WTC11 (cell line): ENCODE data around the gene HS6ST1. TPM values are rescaled to one million over a fixed set of nuclear protein-coding genes. Genes with fewer than 3 reads are reported as not detected.

Experiments used
- ATAC-seq: fragments of 200-7000 bp; cut with Tn5 transposase; 2 replicates; pipeline ENCODE4 v1.10.0; 2021; ENCODE audit warnings: mild to moderate bottlenecking, moderate library complexity
- CTCF ChIA-PET: fragments of 300-600 bp; sonication (Branson Sonifier 250); formaldehyde crosslinking; loops from one replicate; lab custom pipeline; 2021; ENCODE audit warnings: antibody characterized with exemption; lab: Charles Lee
- POLR2A ChIA-PET: fragments of 350-600 bp; sonication (Branson Sonifier 250); formaldehyde crosslinking; loops from one replicate; lab custom pipeline; 2021; ENCODE audit warnings: antibody characterized with exemption; lab: Charles Lee
- DNase-seq: peaks from one replicate; pipeline ENCODE4 v3.0.0; 2021; ENCODE audit warnings: low spot score
- H3K27ac Mint-ChIP-seq: 2 replicates; pipeline ENCODE4 v1.8.0; 2021; ENCODE audit warnings: mixed read lengths
- H3K27me3 Mint-ChIP-seq: 2 replicates; pipeline ENCODE4 v1.8.0; 2021; ENCODE audit warnings: low read depth, mild to moderate bottlenecking, moderate library complexity, mixed read lengths
- H3K36me3 Mint-ChIP-seq: 2 replicates; pipeline ENCODE4 v1.8.0; 2021; ENCODE audit warnings: mixed read lengths
- H3K4me1 Mint-ChIP-seq: 2 replicates; pipeline ENCODE4 v1.8.0; 2022; ENCODE audit warnings: mixed read lengths
- H3K4me3 Mint-ChIP-seq: 2 replicates; pipeline ENCODE4 v1.8.0; 2021; ENCODE audit warnings: mild to moderate bottlenecking, moderate library complexity, mixed read lengths
- H3K9me3 Mint-ChIP-seq: 2 replicates; pipeline ENCODE4 v1.8.0; 2021; ENCODE audit warnings: mixed read lengths
- ATF3 ChIP-seq: sonication (generic); formaldehyde crosslinking; conservative IDR thresholded peaks from 2 replicates; pipeline ENCODE4 v1.8.1; 2022; ENCODE audit warnings: mild to moderate bottlenecking, missing genetic modification reagents
- CREB1 ChIP-seq: sonication (generic); formaldehyde crosslinking; IDR thresholded peaks from 2 replicates; pipeline ENCODE4 v1.8.0; 2023; ENCODE audit warnings: mild to moderate bottlenecking, missing genetic modification reagents
- CREM ChIP-seq: sonication (generic); formaldehyde crosslinking; IDR thresholded peaks from 2 replicates; pipeline ENCODE4 v1.8.1; 2022; ENCODE audit warnings: mild to moderate bottlenecking, missing genetic modification reagents, moderate library complexity
- E2F4 ChIP-seq: sonication (generic); formaldehyde crosslinking; IDR thresholded peaks from 2 replicates; pipeline ENCODE4 v1.8.1; 2022; ENCODE audit warnings: low read depth, mild to moderate bottlenecking, moderate library complexity, missing genetic modification reagents, borderline replicate concordance
- ELF4 ChIP-seq: sonication (generic); formaldehyde crosslinking; IDR thresholded peaks from 2 replicates; pipeline ENCODE4 v1.8.1; 2022; ENCODE audit warnings: low read depth, mild to moderate bottlenecking, moderate library complexity, missing genetic modification reagents
- FOXP1 ChIP-seq: sonication (generic); formaldehyde crosslinking; IDR thresholded peaks from 2 replicates; pipeline ENCODE4 v1.8.0; 2022; ENCODE audit warnings: missing genetic modification reagents, mild to moderate bottlenecking, moderate library complexity, borderline replicate concordance
- KAT7 ChIP-seq: sonication (generic); formaldehyde crosslinking; IDR thresholded peaks from 2 replicates; pipeline ENCODE4 v1.8.1; 2023; ENCODE audit warnings: missing genetic modification reagents, mild to moderate bottlenecking, borderline replicate concordance
- NFE2L1 ChIP-seq: sonication (generic); formaldehyde crosslinking; IDR thresholded peaks from 2 replicates; pipeline ENCODE4 v1.8.1; 2023; ENCODE audit warnings: missing genetic modification reagents
- NFYB ChIP-seq: sonication (generic); formaldehyde crosslinking; conservative IDR thresholded peaks from 2 replicates; pipeline ENCODE4 v1.8.0; 2022; ENCODE audit warnings: low read depth, missing genetic modification reagents
- PRRX2 ChIP-seq: fragments of 250-450 bp; sonication (Bioruptor Pico); IDR thresholded peaks from 2 replicates; pipeline ENCODE4 v1.8.0; 2021; ENCODE audit warnings: mild to moderate bottlenecking
- TCF7 ChIP-seq: sonication (generic); formaldehyde crosslinking; IDR thresholded peaks from 2 replicates; pipeline ENCODE4 v1.8.0; 2022; ENCODE audit warnings: mild to moderate bottlenecking, low read depth, missing genetic modification reagents, moderate library complexity
- USF1 ChIP-seq: sonication (generic); formaldehyde crosslinking; IDR thresholded peaks from 2 replicates; pipeline ENCODE4 v1.8.0; 2022; ENCODE audit warnings: mild to moderate bottlenecking, missing genetic modification reagents
- ZNF219 ChIP-seq: sonication (generic); formaldehyde crosslinking; IDR thresholded peaks from 2 replicates; pipeline ENCODE4 v1.8.0; 2023; ENCODE audit warnings: missing genetic modification reagents, mild to moderate bottlenecking, borderline replicate concordance
- ZNF281 ChIP-seq: sonication (generic); formaldehyde crosslinking; IDR thresholded peaks from 2 replicates; pipeline ENCODE4 v1.8.0; 2023; ENCODE audit warnings: mild to moderate bottlenecking, missing genetic modification reagents
- ZNF532 ChIP-seq: fragments of 250-450 bp; sonication (Bioruptor Pico); IDR thresholded peaks from 2 replicates; pipeline ENCODE4 v1.9.0; 2021; ENCODE audit warnings: mild to moderate bottlenecking, borderline replicate concordance
- total RNA-seq: library from RNA; stranded (reverse); gene quantifications from 3 replicates; pipeline ENCODE4 v1.2.3, GENCODE V29; 2021

The HS6ST1 gene
- total RNA-seq, 1 experiment from 2014 or later, result 55.5 TPM

- DNase-seq (no peak), ATAC-seq (no peak)
These were observed 23.9 kb upstream of the HS6ST1 start for GRCh38 chr2:128342550-128342949.

GRCh38 chr2:128341621-128342020, 23.0 kb upstream of the HS6ST1 start:
- no peak for DNase-seq
- ATAC-seq, result no peak
- no peak for TF ChIP-seq KAT7 (CRISPR knock-in tag)
- TF ChIP-seq NFE2L1 (CRISPR knock-in tag), result no peak
- TF ChIP-seq CREB1 (CRISPR knock-in tag), result no peak
- no peak for TF ChIP-seq CREM (CRISPR knock-in tag)
- no peak overlapping the region for H3K4me3 Mint-ChIP-seq
- peaks cover 33% of the 10 kb centered on the region for H3K36me3 Mint-ChIP-seq
- CTCF ChIA-PET, result no interaction called here
- H3K27ac Mint-ChIP-seq, result no peak overlapping the region
- no peaks in the 10 kb centered on the region; the same call in 1 of the 2 replicates for H3K27me3 Mint-ChIP-seq
- peaks cover 56% of the 10 kb centered on the region for H3K9me3 Mint-ChIP-seq
- POLR2A ChIA-PET, result no interaction called here
- no peaks in the 10 kb centered on the region for H3K4me1 Mint-ChIP-seq

More at GRCh38 chr2:128342550-128342949, 23.9 kb upstream of the HS6ST1 start:
- H3K27me3 Mint-ChIP-seq, result no peaks in the 10 kb centered on the region; the same call in 1 of the 2 replicates
- ChIA-PET POLR2A (no interaction called here), CTCF (no interaction called here)
- H3K27ac Mint-ChIP-seq, result no peak overlapping the region
- H3K4me1 Mint-ChIP-seq, result peaks cover under 1% of the 10 kb centered on the region
- no peak overlapping the region for H3K4me3 Mint-ChIP-seq
- peaks cover 47% of the 10 kb centered on the region for H3K9me3 Mint-ChIP-seq
- TF ChIP-seq USF1 (no peak), FOXP1 (no peak), ZNF281 (CRISPR knock-in tag) (no peak), ELF4 (CRISPR knock-in tag) (no peak), ATF3 (CRISPR knock-in tag) (no peak)
- H3K36me3 Mint-ChIP-seq, result peaks cover 29% of the 10 kb centered on the region

- DNase-seq (no peak), ATAC-seq (no peak)
- Mint-ChIP-seq H3K4me1 (no peaks in the 10 kb centered on the region), H3K27ac (no peak overlapping the region), H3K4me3 (no peak overlapping the region), H3K27me3 (no peaks in the 10 kb centered on the region), H3K9me3 (peaks cover 38% of the 10 kb centered on the region), H3K36me3 (peaks cover 17% of the 10 kb centered on the region)
- TF ChIP-seq ZNF219 (CRISPR knock-in tag) (no peak), CREM (CRISPR knock-in tag) (no peak), NFYB (CRISPR knock-in tag) (no peak), KAT7 (CRISPR knock-in tag) (no peak), TCF7 (CRISPR knock-in tag) (no peak), ZNF532 (CRISPR knock-in tag) (no peak), E2F4 (CRISPR knock-in tag) (no peak), PRRX2 (no peak)
- ChIA-PET CTCF (no interaction called here), POLR2A (interaction anchor here (0.5 kb wide), 1 partner anchor 202 kb away, joined by 3 read pairs; no protein-coding TSS in a partner anchor)
These were observed 13.5 kb upstream of the HS6ST1 start for GRCh38 chr2:128332091-128332634.
